Sigmoid colon (tissue), 7 donors: ENCODE results near the gene PRDM16. TPM values are rescaled to one million over a fixed set of nuclear protein-coding genes. Genes with fewer than 3 reads are reported as not detected.

Source experiments
- DNase-seq: peaks from one replicate; pipeline ENCODE4 v3.0.0-alpha.2; 2019
- H3K27ac ChIP-seq, 4 donors: fragments of 200-600 bp; sonication (generic); one replicate each; pipeline ENCODE4 v1.5.1; 2016 to 2019; ENCODE audit warnings: mild to moderate bottlenecking in 1 of 4
- H3K27me3 ChIP-seq, 3 donors: fragments of 200-600 bp; sonication (generic); one replicate each; pipeline ENCODE4 v1.5.1; 2019; ENCODE audit warnings: mild to moderate bottlenecking in 1 of 3
- H3K36me3 ChIP-seq, 4 donors: fragments of 200-600 bp; sonication (generic); one replicate each; pipeline ENCODE4 v1.5.1; 2016 to 2019
- H3K4me1 ChIP-seq, 4 donors: fragments of 200-600 bp; sonication (generic); one replicate each; pipeline ENCODE4 v1.5.1; 2017 to 2019
- H3K4me3 ChIP-seq, 4 donors: fragments of 200-600 bp; sonication (generic); one replicate each; pipeline ENCODE4 v1.5.1; 2017 to 2019; ENCODE audit warnings: mild to moderate bottlenecking in 2 of 4, moderate library complexity in 1 of 4
- H3K9me3 ChIP-seq, 4 donors: fragments of 200-600 bp in 3 of 4; sonication (generic) in 3 of 4; one replicate each; pipeline versions ENCODE4 v1.5.1 to v1.6.1; 2013 to 2019
- EP300 ChIP-seq, 4 donors: sonication (generic); formaldehyde crosslinking; IDR thresholded peaks; one replicate each; pipeline ENCODE4 v1.6.1; 2017; ENCODE audit warnings: antibody characterized with exemption in 4 of 4
- POLR2A ChIP-seq, 2 donors: fragments of 450-650 bp; IDR thresholded peaks; one replicate each; pipeline ENCODE4 v1.6.1; 2016; ENCODE audit warnings: antibody characterized with exemption in 2 of 2, mild to moderate bottlenecking in 2 of 2, moderate library complexity in 2 of 2
- POLR2AphosphoS5 ChIP-seq, 4 donors: sonication (generic); formaldehyde crosslinking; IDR thresholded peaks; one replicate each; pipeline ENCODE4 v1.6.1; 2017; ENCODE audit warnings: antibody characterized with exemption in 4 of 4
- WGBS, 2 donors: extraction: QIAGEN DNeasy Blood & Tissue Kit; methylation state at CpG; one replicate each; pipeline ENCODE4 v1.1.7; 2013; 5-methylcytosine and 5-hydroxymethylcytosine counted together
- intact Hi-C: fragments of 100-400 bp; cut with DNase I; formaldehyde crosslinking; loops from one replicate; pipeline ENCODE4 v1.15.1; 2023
- polyA plus RNA-seq, 3 donors: library from polyadenylated mRNA; stranded (reverse); fragments of 200-250 nt; gene quantifications; one replicate each; pipeline ENCODE4 v1.2.3, GENCODE V29; 2013
- total RNA-seq, 4 donors: library from RNA; depleted of rRNA; stranded (reverse); fragments of >200 nt; gene quantifications; one replicate each; pipeline ENCODE4 v1.1.0, GENCODE V29; 2016
- TF ChIP-seq, protein P1 (sequence below), 4 experiments: fragments of 450-650 bp in 3 of 4; fragments of 200-600 bp in 1 of 4; IDR thresholded peaks; one replicate each; pipeline ENCODE4 v1.5.1; 2016 to 2019; ENCODE audit warnings: antibody characterized with exemption in 4 of 4, mild to moderate bottlenecking in 3 of 4, moderate library complexity in 2 of 4
- donor health status: healthy with polysubstance abuse.
- donor health status: Bipolar disorder and iron deficiency.
- donor health status: healthy.

PRDM16 gene
- total and polyA plus RNA-seq, 7 donors, result under 0.01 to 1.7 (median 0.49) TPM

DNA sequence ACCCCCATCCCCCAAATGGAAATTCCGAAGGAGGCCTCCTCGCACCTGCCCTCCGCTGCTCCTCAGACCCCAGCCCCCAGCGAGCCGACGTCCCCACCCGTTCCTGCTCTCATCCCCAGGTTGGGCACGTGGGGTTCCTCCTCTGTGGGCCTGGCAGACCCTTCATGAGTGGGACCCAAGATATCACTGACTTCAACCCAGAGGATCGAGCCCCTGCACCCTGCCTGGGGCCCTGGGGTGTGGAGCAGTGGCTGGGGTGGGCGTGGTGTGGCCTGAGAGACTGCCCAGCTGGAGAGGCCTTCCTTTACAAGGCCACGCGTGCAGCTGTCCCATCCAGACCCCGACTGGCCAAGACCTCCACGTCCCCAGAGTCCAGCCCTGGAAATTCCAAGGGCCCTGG lies 367.9 kb downstream of the PRDM16 start:
- no peak for DNase-seq
- intact Hi-C loops, result no loop called here
- Histone ChIP-seq H3K36me3 (no peaks in the 10 kb centered on the region), H3K9me3 (no peaks in the 10 kb centered on the region), H3K27ac (no peak overlapping the region), H3K4me3 (no peak overlapping the region), H3K4me1 (no peaks in the 10 kb centered on the region), H3K27me3 (peaks cover 0 to 80% (median 0%) of the 10 kb centered on the region in 3 donors)
- WGBS, 2 donors, result 86 to 87% methylated on average over 14 of the region's 14 CpGs
- TF ChIP-seq EP300 (IDR thresholded peaks at IDR 0.05), result no peak
- TF ChIP-seq POLR2A (IDR thresholded peaks at IDR 0.05), result no peak
- TF ChIP-seq, protein P1, sequence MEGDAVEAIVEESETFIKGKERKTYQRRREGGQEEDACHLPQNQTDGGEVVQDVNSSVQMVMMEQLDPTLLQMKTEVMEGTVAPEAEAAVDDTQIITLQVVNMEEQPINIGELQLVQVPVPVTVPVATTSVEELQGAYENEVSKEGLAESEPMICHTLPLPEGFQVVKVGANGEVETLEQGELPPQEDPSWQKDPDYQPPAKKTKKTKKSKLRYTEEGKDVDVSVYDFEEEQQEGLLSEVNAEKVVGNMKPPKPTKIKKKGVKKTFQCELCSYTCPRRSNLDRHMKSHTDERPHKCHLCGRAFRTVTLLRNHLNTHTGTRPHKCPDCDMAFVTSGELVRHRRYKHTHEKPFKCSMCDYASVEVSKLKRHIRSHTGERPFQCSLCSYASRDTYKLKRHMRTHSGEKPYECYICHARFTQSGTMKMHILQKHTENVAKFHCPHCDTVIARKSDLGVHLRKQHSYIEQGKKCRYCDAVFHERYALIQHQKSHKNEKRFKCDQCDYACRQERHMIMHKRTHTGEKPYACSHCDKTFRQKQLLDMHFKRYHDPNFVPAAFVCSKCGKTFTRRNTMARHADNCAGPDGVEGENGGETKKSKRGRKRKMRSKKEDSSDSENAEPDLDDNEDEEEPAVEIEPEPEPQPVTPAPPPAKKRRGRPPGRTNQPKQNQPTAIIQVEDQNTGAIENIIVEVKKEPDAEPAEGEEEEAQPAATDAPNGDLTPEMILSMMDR (IDR thresholded peaks at IDR 0.05), result no peak
- TF ChIP-seq POLR2AphosphoS5 (IDR thresholded peaks at IDR 0.05), result no peak

- H3K9me3 ChIP-seq, result no peaks in the 10 kb centered on the region
- TF ChIP-seq POLR2A (IDR thresholded peaks at IDR 0.05), result no peak
- TF ChIP-seq EP300 (IDR thresholded peaks at IDR 0.05), result no peak
- TF ChIP-seq, protein P1 (IDR thresholded peaks at IDR 0.05), result no peak
- no peak for TF ChIP-seq POLR2AphosphoS5 (IDR thresholded peaks at IDR 0.05)
- no peak overlapping the region for H3K4me3 ChIP-seq
- intact Hi-C loops, result no loop called here
- WGBS, 2 donors, result 76 to 86% methylated on average over 9 of the region's 9 CpGs
- no peaks in the 10 kb centered on the region for H3K4me1 ChIP-seq
- no peak for DNase-seq
- no peak overlapping the region for H3K27ac ChIP-seq
- peaks cover 0 to 81% (median 0%) of the 10 kb centered on the region in 3 donors for H3K27me3 ChIP-seq
- no peaks in the 10 kb centered on the region for H3K36me3 ChIP-seq
These were observed 369.7 kb downstream of the PRDM16 start for GRCh38 chr1:3438661-3439180.

DNA sequence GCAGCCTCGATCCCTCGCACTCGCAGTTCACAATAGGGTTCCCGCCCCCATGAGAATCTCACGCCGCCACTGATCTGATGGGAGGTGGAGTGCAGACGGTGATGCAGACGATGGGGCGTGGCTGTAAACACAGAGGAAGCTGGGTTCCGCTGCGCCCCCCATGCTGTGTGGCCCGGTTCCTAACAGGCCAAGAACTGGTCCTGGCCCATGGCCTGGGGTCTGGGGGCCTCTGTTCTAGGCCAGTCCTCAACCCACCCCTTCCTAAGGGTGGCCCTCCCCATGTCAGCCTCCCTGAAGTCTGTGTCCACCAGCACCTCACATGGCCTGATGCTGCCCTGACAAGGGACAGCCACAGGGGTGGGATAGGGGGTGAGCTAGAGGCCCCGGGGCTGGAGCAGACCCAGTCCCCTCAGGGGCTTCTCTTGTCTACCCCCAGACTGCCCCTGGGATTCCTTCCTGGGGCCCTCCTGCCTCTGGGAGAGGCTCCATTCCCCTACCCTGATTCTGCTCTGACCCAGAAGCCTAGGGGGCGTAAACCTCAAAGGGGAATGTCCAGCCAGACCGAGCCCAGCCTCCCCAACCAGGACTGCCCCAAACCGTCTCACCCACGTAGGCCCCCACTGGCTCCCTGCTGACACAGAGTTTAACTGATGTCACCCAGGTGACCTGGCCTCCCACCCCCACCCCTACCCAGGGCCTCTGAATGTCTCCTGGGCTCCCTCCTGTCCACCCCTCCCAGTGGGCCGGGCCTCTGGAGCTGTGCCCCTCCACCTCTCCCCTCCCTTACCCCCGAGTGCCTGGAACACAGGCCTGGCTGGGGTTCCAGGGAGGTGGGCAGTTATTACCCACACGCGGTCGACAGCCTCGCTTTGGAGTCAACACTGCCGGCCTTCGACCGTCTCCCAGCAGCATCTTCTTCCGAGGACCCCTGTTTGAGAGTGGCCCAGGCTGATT lies 370.6 kb downstream of the PRDM16 start:
- Histone ChIP-seq H3K9me3 (no peaks in the 10 kb centered on the region), H3K36me3 (no peaks in the 10 kb centered on the region), H3K4me3 (no peak overlapping the region), H3K27ac (peak overlapping the region in 3 of 4 donors; percentile 39 to 52 (median 42)), H3K4me1 (no peaks in the 10 kb centered on the region), H3K27me3 (peaks cover 0 to 86% (median 0%) of the 10 kb centered on the region in 3 donors)
- no peak for TF ChIP-seq POLR2A (IDR thresholded peaks at IDR 0.05)
- no peak for TF ChIP-seq POLR2AphosphoS5 (IDR thresholded peaks at IDR 0.05)
- WGBS, 2 donors, result 59 to 74% methylated on average over 27 of the region's 27 CpGs
- intact Hi-C loops, result no loop called here
- no peak for DNase-seq

GRCh38 chr1:3440300-3440681 lies 371.3 kb downstream of the PRDM16 start:
- intact Hi-C loops, result no loop called here
- TF ChIP-seq POLR2AphosphoS5 (IDR thresholded peaks at IDR 0.05) (no peak), EP300 (IDR thresholded peaks at IDR 0.05) (no peak), POLR2A (IDR thresholded peaks at IDR 0.05) (no peak)
- TF ChIP-seq, protein P1 (IDR thresholded peaks at IDR 0.05), result no peak
- no peaks in the 10 kb centered on the region for H3K4me1 ChIP-seq
- H3K36me3 ChIP-seq, result no peaks in the 10 kb centered on the region
- H3K27ac ChIP-seq, result peak overlapping the region in 2 of 4 donors; percentile 39 to 42
- no peak overlapping the region for H3K4me3 ChIP-seq
- peaks cover 0 to 91% (median 0%) of the 10 kb centered on the region in 3 donors for H3K27me3 ChIP-seq
- no peaks in the 10 kb centered on the region for H3K9me3 ChIP-seq
- DNase-seq, result no peak
- 48 to 61% methylated on average over 10 of the region's 10 CpGs for WGBS, 2 donors

GRCh38 chr1:3440711-3441409 lies 371.9 kb downstream of the PRDM16 start:
- 72 to 74% methylated on average over 20 of the region's 20 CpGs for WGBS, 2 donors
- no peak for DNase-seq
- TF ChIP-seq POLR2A (IDR thresholded peaks at IDR 0.05), result no peak
- Histone ChIP-seq H3K27ac (peak overlapping the region in 2 of 4 donors; percentile 11 to 39), H3K36me3 (no peaks in the 10 kb centered on the region), H3K4me1 (no peaks in the 10 kb centered on the region), H3K9me3 (no peaks in the 10 kb centered on the region), H3K4me3 (no peak overlapping the region), H3K27me3 (peaks cover 0 to 86% (median 0%) of the 10 kb centered on the region in 3 donors)
- intact Hi-C loops, result no loop called here
